H1 (cell line): ENCODE results near the gene MYO5B. TPM values are rescaled to one million over a fixed set of nuclear protein-coding genes. Genes with fewer than 3 reads are reported as not detected.

ENCODE experiments used
- CTCF ChIA-PET: fragments of 300-600 bp; sonication (Branson Sonifier 250); formaldehyde crosslinking; loops from one replicate; lab custom pipeline; 2021; ENCODE audit not compliant: partially characterized antibody; lab: Charles Lee
- POLR2A ChIA-PET: fragments of 300-600 bp; sonication (Branson Sonifier 250); formaldehyde crosslinking; loops from one replicate; lab custom pipeline; 2021; ENCODE audit warnings: inconsistent platforms; ENCODE audit not compliant: partially characterized antibody; lab: Charles Lee
- DNase-seq, 2 experiments: peaks; one replicate each; pipeline versions ENCODE4 v3.0.0 to v3.0.0-alpha.2; 2010 to 2022; ENCODE audit warnings: low spot score in 2 of 2, low read depth in 1 of 2, mixed read lengths in 1 of 2
- FAIRE-seq: peaks from 2 replicates; lab custom pipeline; 2011; peaks lifted over from hg19 to GRCh38; lab: Jason Lieb, UNC
- H2AFZ ChIP-seq: 2 replicates; pipeline ENCODE4 v1.8.1; 2012; ENCODE audit warnings: low read length, inconsistent platforms
- H2AK5ac ChIP-seq: 2 replicates; pipeline ENCODE4 v1.6.1; 2013; ENCODE audit warnings: low read depth, low read length
- H2BK120ac ChIP-seq: replicated peaks from 2 replicates; pipeline ENCODE3; 2013; ENCODE audit warnings: low read depth, low read length, inconsistent platforms
- H2BK12ac ChIP-seq: 2 replicates; pipeline ENCODE4 v1.6.1; 2013; ENCODE audit warnings: low read depth, low read length
- H2BK15ac ChIP-seq: 2 replicates; pipeline ENCODE4 v1.6.1; 2013; ENCODE audit warnings: low read length
- H2BK20ac ChIP-seq: 2 replicates; pipeline ENCODE4 v1.6.1; 2013; ENCODE audit warnings: low read length
- H2BK5ac ChIP-seq: 2 replicates; pipeline ENCODE4 v1.6.1; 2013; ENCODE audit warnings: low read depth, low read length
- H3K14ac ChIP-seq: 2 replicates; pipeline ENCODE4 v1.6.1; 2013; ENCODE audit warnings: inconsistent platforms; ENCODE audit not compliant: insufficient read length
- H3K18ac ChIP-seq: 2 replicates; pipeline ENCODE4 v1.6.1; 2013; ENCODE audit warnings: low read length; ENCODE audit errors: extremely low read depth
- H3K23ac ChIP-seq: 2 replicates; pipeline ENCODE4 v1.6.1; 2013; ENCODE audit warnings: inconsistent platforms; ENCODE audit not compliant: insufficient read length
- H3K23me2 ChIP-seq: 2 replicates; pipeline ENCODE4 v1.6.1; 2013; ENCODE audit warnings: low read depth, low read length
- H3K27ac ChIP-seq: 2 replicates; pipeline ENCODE4 v1.6.1; 2011; ENCODE audit warnings: low read depth, low read length, inconsistent platforms
- H3K27me3 ChIP-seq, 4 experiments: replicated peaks in 1 of 4; 1 replicate in 1 of 4; 2 replicates in 3 of 4; pipeline versions ENCODE4 v1.6.1 to v1.8.1; 2011 to 2013; ENCODE audit warnings: low read length in 3 of 4, mild to moderate bottlenecking in 3 of 4, inconsistent platforms in 2 of 4, mixed read lengths in 2 of 4, moderate library complexity in 1 of 4; ENCODE audit not compliant: control insufficient read depth in 3 of 4, insufficient read depth in 3 of 4; ENCODE audit errors: extremely low read depth in 1 of 4
- H3K36me3 ChIP-seq, 4 experiments: 2 replicates each; pipeline versions ENCODE4 v1.6.1 to v1.8.1; 2011 to 2013; ENCODE audit warnings: mild to moderate bottlenecking in 4 of 4, low read length in 3 of 4, moderate library complexity in 2 of 4, control low read depth in 1 of 4, inconsistent platforms in 1 of 4; ENCODE audit not compliant: insufficient read depth in 4 of 4, control insufficient read depth in 2 of 4
- H3K4ac ChIP-seq: replicated peaks from 2 replicates; pipeline ENCODE3; 2013; ENCODE audit warnings: low read length, low read depth, mixed read lengths, inconsistent platforms; ENCODE audit not compliant: insufficient read length
- H3K4me1 ChIP-seq, 4 experiments: replicated peaks in 1 of 4; 1 replicate in 1 of 4; 2 replicates in 3 of 4; pipeline versions ENCODE4 v1.6.1 to v1.8.1; 2011 to 2013; ENCODE audit warnings: low read length in 3 of 4, inconsistent platforms in 2 of 4, mixed read lengths in 1 of 4; ENCODE audit not compliant: insufficient read depth in 4 of 4, control insufficient read depth in 3 of 4
- H3K4me2 ChIP-seq, 2 experiments: 2 replicates each; pipeline versions ENCODE4 v1.6.1 to v1.8.1; 2011 to 2013; ENCODE audit warnings: low read depth in 2 of 2, low read length in 2 of 2, control low read depth in 1 of 2, inconsistent platforms in 1 of 2, mild to moderate bottlenecking in 1 of 2; ENCODE audit not compliant: insufficient read depth in 1 of 2
- H3K4me3 ChIP-seq, 4 experiments: fragments of 200-600, 300-600 bp in 1 of 4; sonication (generic), shearing (Covaris generic), sonication (Bioruptor Twin) in 1 of 4; 2 replicates each; pipeline versions ENCODE4 v1.5.1 to v1.8.1; 2011 to 2016; ENCODE audit warnings: low read length in 4 of 4, low read depth in 3 of 4, control low read depth in 2 of 4, inconsistent platforms in 2 of 4, mild to moderate bottlenecking in 2 of 4, mixed read lengths in 1 of 4, moderate library complexity in 1 of 4; ENCODE audit not compliant: insufficient read depth in 2 of 4; ENCODE audit errors: extremely low read depth in 1 of 4
- H3K56ac ChIP-seq: replicated peaks from 2 replicates; pipeline ENCODE3; 2013; ENCODE audit warnings: low read depth, mild to moderate bottlenecking, mixed read lengths, low read length, inconsistent platforms; ENCODE audit not compliant: insufficient read length
- H3K79me1 ChIP-seq: 2 replicates; pipeline ENCODE4 v1.6.1; 2013; ENCODE audit warnings: low read depth, low read length, control low read depth
- H3K79me2 ChIP-seq, 2 experiments: 2 replicates each; pipeline versions ENCODE4 v1.6.1 to v1.8.1; 2012 to 2013; ENCODE audit warnings: low read length in 2 of 2, mild to moderate bottlenecking in 2 of 2, inconsistent platforms in 1 of 2; ENCODE audit not compliant: insufficient read depth in 2 of 2, control insufficient read depth in 1 of 2
- H3K9ac ChIP-seq, 4 experiments: replicated peaks in 1 of 4; 1 replicate in 1 of 4; 2 replicates in 3 of 4; pipeline versions ENCODE4 v1.6.1 to v1.8.1; 2011 to 2013; ENCODE audit warnings: low read depth in 3 of 4, low read length in 3 of 4, control low read depth in 2 of 4, mild to moderate bottlenecking in 2 of 4, moderate library complexity in 2 of 4, inconsistent platforms in 1 of 4; ENCODE audit errors: extremely low read depth in 1 of 4
- H3K9me3 ChIP-seq, 2 experiments: 2 replicates each; pipeline versions ENCODE4 v1.6.1 to v1.8.1; 2012 to 2013; ENCODE audit warnings: mild to moderate bottlenecking in 2 of 2, moderate library complexity in 2 of 2, control low read depth in 1 of 2, inconsistent platforms in 1 of 2, low read depth in 1 of 2, low read length in 1 of 2, mixed read lengths in 1 of 2; ENCODE audit not compliant: insufficient read depth in 2 of 2
- H4K20me1 ChIP-seq, 2 experiments: replicated peaks in 1 of 2; 2 replicates each; pipeline versions ENCODE3 to v1.8.1; 2011 to 2013; ENCODE audit warnings: inconsistent platforms in 2 of 2, low read length in 2 of 2, mild to moderate bottlenecking in 1 of 2; ENCODE audit not compliant: insufficient read depth in 2 of 2, control insufficient read depth in 1 of 2
- H4K5ac ChIP-seq: 2 replicates; pipeline ENCODE4 v1.6.1; 2013; ENCODE audit warnings: low read length, low read depth, mixed read lengths, inconsistent platforms; ENCODE audit not compliant: insufficient read length
- H4K8ac ChIP-seq: 2 replicates; pipeline ENCODE4 v1.8.0; 2013; ENCODE audit warnings: mild to moderate bottlenecking, moderate library complexity, low read length, inconsistent platforms; ENCODE audit not compliant: insufficient read depth; ENCODE audit errors: extremely low read depth
- H4K91ac ChIP-seq: replicated peaks from 2 replicates; pipeline ENCODE3; 2013; ENCODE audit warnings: low read length, mixed read lengths, inconsistent platforms; ENCODE audit not compliant: insufficient read length
- CBX5 ChIP-seq: fragments of 300-800, 300-1000 bp; sonication (generic); IDR thresholded peaks from 2 replicates; pipeline ENCODE4 v1.7.1; 2016; ENCODE audit warnings: antibody characterized with exemption, low read length, low read depth
- CTCF ChIP-seq, 3 experiments: IDR thresholded peaks; 1 replicate in 2 of 3; 2 replicates in 1 of 3; pipeline versions ENCODE4 v1.5.1 to v1.6.1; 2011; ENCODE audit warnings: low read length in 3 of 3, mild to moderate bottlenecking in 3 of 3, inconsistent platforms in 2 of 3, low read depth in 1 of 3, moderate library complexity in 1 of 3; ENCODE audit not compliant: insufficient read depth in 1 of 3; ENCODE audit errors: control extremely low read depth in 1 of 3
- JUND ChIP-seq: IDR thresholded peaks from 2 replicates; pipeline ENCODE4 v1.6.1; 2011; ENCODE audit warnings: mild to moderate bottlenecking, improper control_type of control experiment, low read length
- KDM1A ChIP-seq: fragments of 200-600, 300-600 bp; sonication (generic); IDR thresholded peaks from 2 replicates; pipeline ENCODE4 v1.7.1; 2016; ENCODE audit warnings: mild to moderate bottlenecking, low read length, borderline replicate concordance
- PHF8 ChIP-seq: fragments of 200-600 bp; sonication (generic); conservative IDR thresholded peaks from 2 replicates; pipeline ENCODE4 v1.7.1; 2012; ENCODE audit warnings: low read depth, mild to moderate bottlenecking, inconsistent platforms, low read length, moderate library complexity
- SRF ChIP-seq: IDR thresholded peaks from 2 replicates; pipeline ENCODE4 v1.6.1; 2011; ENCODE audit warnings: mild to moderate bottlenecking, low read depth, low read length, moderate library complexity
- TEAD4 ChIP-seq: IDR thresholded peaks from 2 replicates; pipeline ENCODE4 v1.6.1; 2012; ENCODE audit warnings: low read depth, low read length, inconsistent platforms, mixed read lengths
- WGBS, 2 experiments: shearing (Covaris generic) in 1 of 2; methylation state at CpG; one replicate each; pipeline versions ENCODE4 v1.1.6 to v1.1.7; 2013 to 2015; ENCODE audit warnings: low lambda C conversion rate in 2 of 2, mixed read lengths in 2 of 2, inconsistent platforms in 1 of 2, low coverage in 1 of 2, missing lambda C conversion rate in 1 of 2; ENCODE audit not compliant: insufficient replicate concordance in 2 of 2, insufficient coverage in 1 of 2, insufficient read length in 1 of 2; ENCODE audit errors: extremely low coverage in 1 of 2, missing lambda C conversion rate in 1 of 2; 5-methylcytosine and 5-hydroxymethylcytosine counted together
- polyA plus RNA-seq, 7 experiments: library from polyadenylated mRNA; depleted of rRNA in 3 of 7; stranded (reverse) in 5 of 7; unstranded in 2 of 7; fragments of >200 nt in 5 of 7; fragments of 200-250 nt in 2 of 7; gene quantifications; 1 replicate in 5 of 7; 2 replicates in 1 of 7; 4 replicates in 1 of 7; pipeline versions ENCODE4 v1.2.1 to v1.2.3, GENCODE V29; 2011 to 2013; ENCODE audit warnings: missing spikeins in 2 of 7, mixed read lengths in 2 of 7
- total RNA-seq: library from RNA; stranded (reverse); fragmentation: NEBNext Ultra II Directional; extraction: Animal tissue kit (Norgen Biotek cat#: 25700); gene quantifications from 2 replicates; pipeline ENCODE4 v1.2.1, GENCODE V29; 2021

The MYO5B gene
- total and polyA plus RNA-seq, 2 of the 8 experiments (the other 6 are each of a cell fraction or from before 2014, with no cell fraction given), result 6.4 to 7.7 TPM

- FAIRE-seq (no peak), DNase-seq (no peak)
- ChIA-PET POLR2A (no interaction called here), CTCF (interaction anchor here (1.2 to 1.6 kb wide), 3 partner anchors 10 to 34 kb away, joined by 3 to 7 read pairs (median 4); no protein-coding TSS in a partner anchor)
- Histone ChIP-seq H3K23ac (no peak overlapping the region), H3K4ac (no peak overlapping the region), H3K9ac (no peak overlapping the region), H3K27me3 (no peaks in the 10 kb centered on the region), H2BK15ac (no peak overlapping the region), H3K79me2 (no peaks in the 10 kb centered on the region), H4K20me1 (no peaks in the 10 kb centered on the region), H3K14ac (no peak overlapping the region), H2AFZ (no peak overlapping the region), H3K4me1 (no peaks in the 10 kb centered on the region), H3K9me3 (peaks cover 0 to 4% of the 10 kb centered on the region in 2 experiments; a peak in 1 of 4 replicates), H4K91ac (no peak overlapping the region), H3K4me2 (no peak overlapping the region), H2BK20ac (no peak overlapping the region), H3K27ac (no peak overlapping the region), H4K8ac (no peak overlapping the region), H4K5ac (no peak overlapping the region), H2AK5ac (no peak overlapping the region), H3K56ac (no peak overlapping the region), H2BK5ac (no peak overlapping the region), H3K79me1 (no peaks in the 10 kb centered on the region), H2BK12ac (no peak overlapping the region), H3K36me3 (no peaks in the 10 kb centered on the region), H3K4me3 (no peak overlapping the region), H2BK120ac (no peak overlapping the region), H3K23me2 (no peaks in the 10 kb centered on the region), H3K18ac (no peak overlapping the region)
- TF ChIP-seq SRF (no peak), CBX5 (no peak), CTCF (IDR thresholded peaks at IDR 0.05; ENCODE audit: control extremely low read depth in 1 of 3, insufficient read depth in 1 of 3, low read depth in 1 of 3, low read length in 3 of 3) (no peak), KDM1A (no peak), PHF8 (no peak), JUND (no peak), TEAD4 (no peak)
- 80% methylated on average over 12 of the region's 12 CpGs; no CpG with 5 or more reads in 1 of the 2 experiments for WGBS, 2 experiments
Measured at GRCh38 chr18:49921318-49921985, 273.5 kb downstream of the MYO5B start.
